Measurements from ENCODE around the gene CACNA2D3. TPM values are rescaled to one million over a fixed set of nuclear protein-coding genes. Genes with fewer than 3 reads are reported as not detected.
A peak's percentile ranks its signal among the peaks of the same experiment; 100 is the strongest.

Gene CACNA2D3
- total RNA-seq, 1 donor from 2014 or later: 2.5 TPM

DNA sequence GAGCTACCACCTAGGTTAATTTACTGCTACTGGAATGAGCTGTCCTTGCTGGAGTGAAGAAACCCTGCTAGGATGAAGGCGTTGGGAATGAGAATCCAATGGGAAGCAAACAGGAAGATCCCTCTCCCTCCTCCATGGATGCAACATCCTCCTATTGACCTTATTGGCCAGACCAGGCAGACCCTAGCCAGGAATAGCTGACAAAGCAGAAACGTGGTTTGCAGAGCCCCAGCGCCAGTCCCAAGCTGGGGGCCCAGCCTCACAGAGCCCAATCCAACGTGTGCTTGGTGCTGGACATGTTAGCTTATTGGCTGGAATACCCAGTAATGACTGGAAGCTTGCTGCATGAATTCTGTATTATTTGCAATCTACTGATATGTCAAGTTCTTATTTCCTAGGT, 532.4 kb downstream of the CACNA2D3 start:
- H3K27me3 Mint-ChIP-seq: peaks cover 31% of the 10 kb centered on the region
- H3K4me3 Mint-ChIP-seq: no peak overlapping the region
- H3K4me1 Mint-ChIP-seq (ENCODE audit: unreplicated experiment): peaks cover 12% of the 10 kb centered on the region
- H3K27ac Mint-ChIP-seq: no peak overlapping the region
- TF ChIP-seq, protein P1, sequence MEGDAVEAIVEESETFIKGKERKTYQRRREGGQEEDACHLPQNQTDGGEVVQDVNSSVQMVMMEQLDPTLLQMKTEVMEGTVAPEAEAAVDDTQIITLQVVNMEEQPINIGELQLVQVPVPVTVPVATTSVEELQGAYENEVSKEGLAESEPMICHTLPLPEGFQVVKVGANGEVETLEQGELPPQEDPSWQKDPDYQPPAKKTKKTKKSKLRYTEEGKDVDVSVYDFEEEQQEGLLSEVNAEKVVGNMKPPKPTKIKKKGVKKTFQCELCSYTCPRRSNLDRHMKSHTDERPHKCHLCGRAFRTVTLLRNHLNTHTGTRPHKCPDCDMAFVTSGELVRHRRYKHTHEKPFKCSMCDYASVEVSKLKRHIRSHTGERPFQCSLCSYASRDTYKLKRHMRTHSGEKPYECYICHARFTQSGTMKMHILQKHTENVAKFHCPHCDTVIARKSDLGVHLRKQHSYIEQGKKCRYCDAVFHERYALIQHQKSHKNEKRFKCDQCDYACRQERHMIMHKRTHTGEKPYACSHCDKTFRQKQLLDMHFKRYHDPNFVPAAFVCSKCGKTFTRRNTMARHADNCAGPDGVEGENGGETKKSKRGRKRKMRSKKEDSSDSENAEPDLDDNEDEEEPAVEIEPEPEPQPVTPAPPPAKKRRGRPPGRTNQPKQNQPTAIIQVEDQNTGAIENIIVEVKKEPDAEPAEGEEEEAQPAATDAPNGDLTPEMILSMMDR (conservative IDR thresholded peaks at IDR 0.05): no peak
- H3K36me3 Mint-ChIP-seq: no peaks in the 10 kb centered on the region
- DNase-seq (ENCODE audit: extremely low spot score, unreplicated experiment): no peak
- peaks cover 5% of the 10 kb centered on the region for H3K9me3 Mint-ChIP-seq

DNA sequence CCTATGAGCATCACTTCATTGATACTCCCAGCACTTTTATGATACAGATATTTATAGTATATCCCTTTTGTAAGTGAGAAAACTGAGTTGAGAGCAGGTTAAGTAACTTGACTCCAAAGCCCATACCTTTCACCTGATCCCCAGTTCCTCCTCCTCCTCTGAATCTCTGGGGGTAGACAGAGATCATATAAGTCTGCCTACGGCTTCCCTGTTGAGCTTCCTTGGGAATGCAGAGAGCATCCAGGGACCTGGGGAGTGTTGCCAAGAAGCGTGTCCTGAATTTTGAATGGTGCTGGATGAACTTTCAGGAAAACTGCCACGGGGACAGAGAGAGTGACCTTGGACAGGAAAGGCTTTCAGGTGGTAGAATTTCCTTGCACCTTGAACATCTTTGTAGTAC, 537.0 kb downstream of the CACNA2D3 start:
- Mint-ChIP-seq H3K27ac (no peak overlapping the region), H3K27me3 (peaks cover 31% of the 10 kb centered on the region)

DNA sequence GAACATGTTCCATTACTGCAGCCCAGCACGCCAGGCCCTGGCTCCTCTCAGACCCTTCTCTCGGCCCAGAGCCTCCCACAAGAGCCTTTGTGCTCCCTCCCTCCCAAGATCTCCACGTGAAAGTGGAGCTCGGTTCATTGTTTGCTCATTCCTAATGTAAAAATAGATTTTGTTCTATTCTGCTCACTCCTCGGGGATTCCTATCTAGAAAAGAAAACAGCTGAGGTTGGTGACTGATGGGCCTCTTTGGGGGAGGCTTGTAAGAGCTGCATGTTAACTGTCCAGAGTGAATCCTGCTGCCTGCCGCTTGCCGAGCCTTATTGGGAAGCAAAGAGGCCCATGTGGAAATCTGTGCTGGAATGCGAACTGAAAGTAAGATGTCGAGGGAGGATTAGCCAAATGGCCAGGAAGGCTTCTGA, 538.4 kb downstream of the CACNA2D3 start:
- peak overlapping the region; percentile 37 for H3K4me3 Mint-ChIP-seq
- H3K27ac Mint-ChIP-seq: no peak overlapping the region

More for the DNA sequence above, 537.0 kb downstream of the CACNA2D3 start:
- Mint-ChIP-seq H3K9me3 (peaks cover 5% of the 10 kb centered on the region), H3K4me3 (no peak overlapping the region), H3K4me1 (ENCODE audit: unreplicated experiment) (peaks cover 5% of the 10 kb centered on the region), H3K36me3 (no peaks in the 10 kb centered on the region)
- TF ChIP-seq, protein P1 (conservative IDR thresholded peaks at IDR 0.05): no peak
- no peak for DNase-seq (ENCODE audit: extremely low spot score, unreplicated experiment)

DNA sequence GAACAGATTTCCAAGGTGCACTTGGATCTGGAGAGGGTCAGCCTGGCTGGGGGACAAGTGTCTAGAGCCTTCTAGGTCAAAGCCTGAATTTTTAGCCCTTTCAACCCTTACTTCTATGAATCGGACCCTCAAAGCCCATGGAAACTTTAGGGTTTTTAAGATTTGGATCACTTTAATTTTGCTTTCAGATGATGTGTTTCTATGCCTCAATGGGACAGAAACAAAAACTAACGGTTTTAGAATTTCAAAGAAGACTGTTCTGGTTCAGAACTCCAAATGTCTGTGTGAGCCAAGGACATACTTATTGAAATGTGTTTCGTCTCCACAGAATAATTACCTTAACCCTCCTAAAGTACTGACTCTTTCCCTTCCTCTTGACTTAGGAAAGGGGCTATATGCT, 538.8 kb downstream of the CACNA2D3 start:
- TF ChIP-seq, protein P1 (conservative IDR thresholded peaks at IDR 0.05): no peak
- Mint-ChIP-seq H3K9me3 (peaks cover 5% of the 10 kb centered on the region), H3K4me1 (ENCODE audit: unreplicated experiment) (peaks cover 3% of the 10 kb centered on the region), H3K4me3 (no peak overlapping the region), H3K27ac (no peak overlapping the region), H3K36me3 (no peaks in the 10 kb centered on the region), H3K27me3 (peaks cover 30% of the 10 kb centered on the region)
- DNase-seq (ENCODE audit: extremely low spot score, unreplicated experiment): no peak

More for the DNA sequence above, 538.4 kb downstream of the CACNA2D3 start:
- DNase-seq (ENCODE audit: extremely low spot score, unreplicated experiment): no peak
- Mint-ChIP-seq H3K4me1 (ENCODE audit: unreplicated experiment) (peaks cover 3% of the 10 kb centered on the region), H3K36me3 (no peaks in the 10 kb centered on the region), H3K27me3 (peaks cover 32% of the 10 kb centered on the region), H3K9me3 (peaks cover 5% of the 10 kb centered on the region)
- TF ChIP-seq, protein P1 (conservative IDR thresholded peaks at IDR 0.05): no peak

DNA sequence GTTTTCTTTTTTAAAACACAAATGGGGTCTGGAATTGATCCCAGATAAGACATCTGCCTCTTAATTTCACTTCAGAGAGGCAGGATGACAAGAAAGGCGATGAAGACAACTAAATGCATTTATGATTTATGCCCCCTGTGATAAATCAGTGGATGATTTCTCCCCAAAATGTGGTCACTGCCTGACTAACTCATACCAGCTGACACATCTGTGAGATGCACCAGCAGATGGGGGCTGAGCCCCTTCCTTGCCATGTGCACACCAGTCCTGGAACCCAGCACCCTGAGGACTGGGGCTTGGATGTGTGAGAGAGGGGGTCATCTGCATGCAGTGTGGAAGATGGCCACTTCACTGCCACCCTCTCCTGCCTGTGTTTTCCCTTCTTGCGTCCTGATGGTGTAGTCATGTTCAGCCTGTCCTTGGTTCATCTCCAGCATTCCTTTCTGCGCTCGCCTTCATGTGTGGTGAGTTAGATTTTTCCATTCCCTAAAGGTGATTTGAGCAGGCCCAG, 541.2 kb downstream of the CACNA2D3 start:
- no peak for DNase-seq (ENCODE audit: extremely low spot score, unreplicated experiment)
- peaks cover 6% of the 10 kb centered on the region for H3K4me1 Mint-ChIP-seq (ENCODE audit: unreplicated experiment)

More for the DNA sequence above, 541.2 kb downstream of the CACNA2D3 start:
- Mint-ChIP-seq H3K36me3 (no peaks in the 10 kb centered on the region), H3K9me3 (peaks cover 5% of the 10 kb centered on the region), H3K27me3 (peaks cover 40% of the 10 kb centered on the region), H3K27ac (no peak overlapping the region), H3K4me3 (no peak overlapping the region)
- TF ChIP-seq, protein P1 (conservative IDR thresholded peaks at IDR 0.05): no peak
